ENCODE data around the gene SELENBP1. TPM values are rescaled to one million over a fixed set of nuclear protein-coding genes. Genes with fewer than 3 reads are reported as not detected.

The SELENBP1 gene
- total and polyA plus RNA-seq, 9 of the 15 experiments (the other 6 are each of a cell fraction or from before 2014, with no cell fraction given), result 25.8 to 81.2 (median 47.1) TPM

DNA sequence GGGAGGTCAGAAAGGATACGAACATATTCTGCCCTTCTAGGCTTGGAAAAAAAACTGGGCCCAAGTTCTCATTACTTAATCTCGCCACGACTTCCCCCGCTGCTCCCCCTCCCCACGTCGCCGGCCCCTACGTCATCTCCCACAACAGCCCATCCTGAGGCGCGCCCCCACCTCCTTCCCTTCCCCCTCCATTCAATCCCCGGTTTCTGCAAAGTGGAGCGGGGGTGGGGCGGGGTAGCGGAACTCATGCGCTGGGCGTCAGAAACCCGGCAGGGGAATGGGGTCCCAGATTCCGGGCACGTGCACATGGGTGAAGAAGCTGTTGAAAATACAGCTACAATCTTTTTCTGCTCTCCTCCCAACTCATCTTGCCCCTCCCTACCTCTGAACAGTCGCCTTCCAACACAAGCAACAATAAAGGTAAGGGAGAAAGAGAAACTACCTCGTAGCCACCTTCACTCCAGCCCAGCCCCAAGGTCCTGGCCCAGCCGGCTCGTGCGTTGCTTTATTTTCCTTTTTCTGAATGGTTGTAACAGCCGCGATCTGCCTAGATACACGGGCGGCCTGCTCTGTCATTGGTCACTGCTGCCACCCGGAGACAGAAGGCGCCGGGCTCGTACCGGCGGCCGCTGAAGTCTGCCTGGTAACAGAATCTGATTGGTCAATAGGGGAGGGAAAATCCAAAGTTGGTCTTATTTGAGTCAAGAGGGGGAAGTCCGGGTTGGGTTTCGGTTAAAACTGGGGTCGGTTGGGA, 25.6 kb downstream of the SELENBP1 start, which contains the start of gene RFX5 (continued):
- TF ChIP-seq, protein P1, sequence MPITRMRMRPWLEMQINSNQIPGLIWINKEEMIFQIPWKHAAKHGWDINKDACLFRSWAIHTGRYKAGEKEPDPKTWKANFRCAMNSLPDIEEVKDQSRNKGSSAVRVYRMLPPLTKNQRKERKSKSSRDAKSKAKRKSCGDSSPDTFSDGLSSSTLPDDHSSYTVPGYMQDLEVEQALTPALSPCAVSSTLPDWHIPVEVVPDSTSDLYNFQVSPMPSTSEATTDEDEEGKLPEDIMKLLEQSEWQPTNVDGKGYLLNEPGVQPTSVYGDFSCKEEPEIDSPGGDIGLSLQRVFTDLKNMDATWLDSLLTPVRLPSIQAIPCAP (CRISPR knock-in tag; IDR thresholded peaks at IDR 0.05; ENCODE audit: borderline replicate concordance), result no peak
- TF ChIP-seq ZNF551 (CRISPR knock-in tag; IDR thresholded peaks at IDR 0.05), result no peak
- TF ChIP-seq, protein P2, sequence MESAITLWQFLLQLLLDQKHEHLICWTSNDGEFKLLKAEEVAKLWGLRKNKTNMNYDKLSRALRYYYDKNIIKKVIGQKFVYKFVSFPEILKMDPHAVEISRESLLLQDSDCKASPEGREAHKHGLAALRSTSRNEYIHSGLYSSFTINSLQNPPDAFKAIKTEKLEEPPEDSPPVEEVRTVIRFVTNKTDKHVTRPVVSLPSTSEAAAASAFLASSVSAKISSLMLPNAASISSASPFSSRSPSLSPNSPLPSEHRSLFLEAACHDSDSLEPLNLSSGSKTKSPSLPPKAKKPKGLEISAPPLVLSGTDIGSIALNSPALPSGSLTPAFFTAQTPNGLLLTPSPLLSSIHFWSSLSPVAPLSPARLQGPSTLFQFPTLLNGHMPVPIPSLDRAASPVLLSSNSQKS (CRISPR knock-in tag; IDR thresholded peaks at IDR 0.05), result no peak
- peak; percentile 83 for TF ChIP-seq ZNF766 (CRISPR knock-in tag; conservative IDR thresholded peaks at IDR 0.05)
- no peak for TF ChIP-seq YBX1 (IDR thresholded peaks at IDR 0.05)
- TF ChIP-seq ZNF134 (CRISPR knock-in tag; conservative IDR thresholded peaks at IDR 0.05), result no peak
- no peak for TF ChIP-seq NR4A1 (CRISPR knock-in tag; IDR thresholded peaks at IDR 0.05)
- TF ChIP-seq NR4A1 (tag; IDR thresholded peaks at IDR 0.05), result 0 out of 2 replicates have a peak, but pooled peaks have one; percentile 17
- no peak for TF ChIP-seq NFXL1 (CRISPR knock-in tag; IDR thresholded peaks at IDR 0.05)
- no peak for TF ChIP-seq E2F3 (CRISPR knock-in tag; IDR thresholded peaks at IDR 0.05)
- TF ChIP-seq, protein P3, sequence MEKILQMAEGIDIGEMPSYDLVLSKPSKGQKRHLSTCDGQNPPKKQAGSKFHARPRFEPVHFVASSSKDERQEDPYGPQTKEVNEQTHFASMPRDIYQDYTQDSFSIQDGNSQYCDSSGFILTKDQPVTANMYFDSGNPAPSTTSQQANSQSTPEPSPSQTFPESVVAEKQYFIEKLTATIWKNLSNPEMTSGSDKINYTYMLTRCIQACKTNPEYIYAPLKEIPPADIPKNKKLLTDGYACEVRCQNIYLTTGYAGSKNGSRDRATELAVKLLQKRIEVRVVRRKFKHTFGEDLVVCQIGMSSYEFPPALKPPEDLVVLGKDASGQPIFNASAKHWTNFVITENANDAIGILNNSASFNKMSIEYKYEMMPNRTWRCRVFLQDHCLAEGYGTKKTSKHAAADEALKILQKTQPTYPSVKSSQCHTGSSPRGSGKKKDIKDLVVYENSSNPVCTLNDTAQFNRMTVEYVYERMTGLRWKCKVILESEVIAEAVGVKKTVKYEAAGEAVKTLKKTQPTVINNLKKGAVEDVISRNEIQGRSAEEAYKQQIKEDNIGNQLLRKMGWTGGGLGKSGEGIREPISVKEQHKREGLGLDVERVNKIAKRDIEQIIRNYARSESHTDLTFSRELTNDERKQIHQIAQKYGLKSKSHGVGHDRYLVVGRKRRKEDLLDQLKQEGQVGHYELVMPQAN (IDR thresholded peaks at IDR 0.05; ENCODE audit: borderline replicate concordance), result peak; percentile 82; the same call in 1 of the 2 replicates
- no peak for TF ChIP-seq CAMTA2 (CRISPR knock-in tag; conservative IDR thresholded peaks at IDR 0.05)
- no peak for TF ChIP-seq ZNF76 (CRISPR knock-in tag; IDR thresholded peaks at IDR 0.05; ENCODE audit: borderline replicate concordance)
- TF ChIP-seq, protein P4, sequence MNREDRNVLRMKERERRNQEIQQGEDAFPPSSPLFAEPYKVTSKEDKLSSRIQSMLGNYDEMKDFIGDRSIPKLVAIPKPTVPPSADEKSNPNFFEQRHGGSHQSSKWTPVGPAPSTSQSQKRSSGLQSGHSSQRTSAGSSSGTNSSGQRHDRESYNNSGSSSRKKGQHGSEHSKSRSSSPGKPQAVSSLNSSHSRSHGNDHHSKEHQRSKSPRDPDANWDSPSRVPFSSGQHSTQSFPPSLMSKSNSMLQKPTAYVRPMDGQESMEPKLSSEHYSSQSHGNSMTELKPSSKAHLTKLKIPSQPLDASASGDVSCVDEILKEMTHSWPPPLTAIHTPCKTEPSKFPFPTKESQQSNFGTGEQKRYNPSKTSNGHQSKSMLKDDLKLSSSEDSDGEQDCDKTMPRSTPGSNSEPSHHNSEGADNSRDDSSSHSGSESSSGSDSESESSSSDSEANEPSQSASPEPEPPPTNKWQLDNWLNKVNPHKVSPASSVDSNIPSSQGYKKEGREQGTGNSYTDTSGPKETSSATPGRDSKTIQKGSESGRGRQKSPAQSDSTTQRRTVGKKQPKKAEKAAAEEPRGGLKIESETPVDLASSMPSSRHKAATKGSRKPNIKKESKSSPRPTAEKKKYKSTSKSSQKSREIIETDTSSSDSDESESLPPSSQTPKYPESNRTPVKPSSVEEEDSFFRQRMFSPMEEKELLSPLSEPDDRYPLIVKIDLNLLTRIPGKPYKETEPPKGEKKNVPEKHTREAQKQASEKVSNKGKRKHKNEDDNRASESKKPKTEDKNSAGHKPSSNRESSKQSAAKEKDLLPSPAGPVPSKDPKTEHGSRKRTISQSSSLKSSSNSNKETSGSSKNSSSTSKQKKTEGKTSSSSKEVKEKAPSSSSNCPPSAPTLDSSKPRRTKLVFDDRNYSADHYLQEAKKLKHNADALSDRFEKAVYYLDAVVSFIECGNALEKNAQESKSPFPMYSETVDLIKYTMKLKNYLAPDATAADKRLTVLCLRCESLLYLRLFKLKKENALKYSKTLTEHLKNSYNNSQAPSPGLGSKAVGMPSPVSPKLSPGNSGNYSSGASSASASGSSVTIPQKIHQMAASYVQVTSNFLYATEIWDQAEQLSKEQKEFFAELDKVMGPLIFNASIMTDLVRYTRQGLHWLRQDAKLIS (CRISPR knock-in tag; IDR thresholded peaks at IDR 0.05), result peak; percentile 63; the same call in 1 of the 2 replicates
- no peak for TF ChIP-seq IFI16 (CRISPR knock-in tag; IDR thresholded peaks at IDR 0.05)
- no peak for TF ChIP-seq FOXK1 (CRISPR knock-in tag; IDR thresholded peaks at IDR 0.05; ENCODE audit: borderline replicate concordance)
- TF ChIP-seq, protein P5, sequence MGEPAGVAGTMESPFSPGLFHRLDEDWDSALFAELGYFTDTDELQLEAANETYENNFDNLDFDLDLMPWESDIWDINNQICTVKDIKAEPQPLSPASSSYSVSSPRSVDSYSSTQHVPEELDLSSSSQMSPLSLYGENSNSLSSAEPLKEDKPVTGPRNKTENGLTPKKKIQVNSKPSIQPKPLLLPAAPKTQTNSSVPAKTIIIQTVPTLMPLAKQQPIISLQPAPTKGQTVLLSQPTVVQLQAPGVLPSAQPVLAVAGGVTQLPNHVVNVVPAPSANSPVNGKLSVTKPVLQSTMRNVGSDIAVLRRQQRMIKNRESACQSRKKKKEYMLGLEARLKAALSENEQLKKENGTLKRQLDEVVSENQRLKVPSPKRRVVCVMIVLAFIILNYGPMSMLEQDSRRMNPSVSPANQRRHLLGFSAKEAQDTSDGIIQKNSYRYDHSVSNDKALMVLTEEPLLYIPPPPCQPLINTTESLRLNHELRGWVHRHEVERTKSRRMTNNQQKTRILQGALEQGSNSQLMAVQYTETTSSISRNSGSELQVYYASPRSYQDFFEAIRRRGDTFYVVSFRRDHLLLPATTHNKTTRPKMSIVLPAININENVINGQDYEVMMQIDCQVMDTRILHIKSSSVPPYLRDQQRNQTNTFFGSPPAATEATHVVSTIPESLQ (CRISPR knock-in tag; IDR thresholded peaks at IDR 0.05), result no peak
